ENCODE results near the gene UCKL1. TPM values are rescaled to one million over a fixed set of nuclear protein-coding genes. Genes with fewer than 3 reads are reported as not detected.

The UCKL1 gene
- 29.9 TPM for polyA plus RNA-seq (2013, experiment 1 of 2)
- polyA plus RNA-seq (2013, experiment 2 of 2) = 24.9 TPM

GRCh38 chr20:63955827-63956663, at the start of gene UCKL1:
UCKL1 (minus strand) TSS chr20:63956416; CDS start chr20:63956372, 44 bp downstream.
- peak within 1 kb of the TSS; percentile 74 for H3K27ac ChIP-seq (ENCODE audit: low read depth, low read length)
- under 1% methylated on average over 99 of the region's 105 CpGs for WGBS

GRCh38 chr20:64005394-64005793, 49.2 kb upstream of the UCKL1 start:
- 93% methylated on average over 6 of the region's 6 CpGs for WGBS
- Histone ChIP-seq H3K27ac (ENCODE audit: low read depth, low read length) (no peak overlapping the region), H3K9me3 (ENCODE audit: insufficient read depth, low read depth, low read length) (peaks cover 3% of the 10 kb centered on the region; the same call in 1 of the 2 replicates), H3K36me3 (ENCODE audit: insufficient read depth, low read length) (peaks cover 77% of the 10 kb centered on the region), H3K4me1 (ENCODE audit: insufficient read depth, low read length) (no peaks in the 10 kb centered on the region), H3K4me3 (ENCODE audit: low read length) (no peak overlapping the region), H3K27me3 (ENCODE audit: insufficient read depth, low read length) (no peaks in the 10 kb centered on the region), H3K9ac (ENCODE audit: low read depth, low read length) (no peak overlapping the region)

More at GRCh38 chr20:63955827-63956663, at the start of gene UCKL1:
- H3K36me3 ChIP-seq (ENCODE audit: insufficient read depth, low read length) = peaks cover 11% of the 10 kb centered on the region
- peaks cover 19% of the 10 kb centered on the region; the same call in 1 of the 2 replicates for H3K4me1 ChIP-seq (ENCODE audit: insufficient read depth, low read length)
- no peaks in the 10 kb centered on the region for H3K27me3 ChIP-seq (ENCODE audit: insufficient read depth, low read length)
- peak within 1 kb of the TSS; percentile 92 for H3K4me3 ChIP-seq (ENCODE audit: low read length)
- H3K9me3 ChIP-seq (ENCODE audit: insufficient read depth, low read depth, low read length) = no peaks in the 10 kb centered on the region
- H3K9ac ChIP-seq (ENCODE audit: low read depth, low read length) = peak within 1 kb of the TSS; percentile 96

DNA sequence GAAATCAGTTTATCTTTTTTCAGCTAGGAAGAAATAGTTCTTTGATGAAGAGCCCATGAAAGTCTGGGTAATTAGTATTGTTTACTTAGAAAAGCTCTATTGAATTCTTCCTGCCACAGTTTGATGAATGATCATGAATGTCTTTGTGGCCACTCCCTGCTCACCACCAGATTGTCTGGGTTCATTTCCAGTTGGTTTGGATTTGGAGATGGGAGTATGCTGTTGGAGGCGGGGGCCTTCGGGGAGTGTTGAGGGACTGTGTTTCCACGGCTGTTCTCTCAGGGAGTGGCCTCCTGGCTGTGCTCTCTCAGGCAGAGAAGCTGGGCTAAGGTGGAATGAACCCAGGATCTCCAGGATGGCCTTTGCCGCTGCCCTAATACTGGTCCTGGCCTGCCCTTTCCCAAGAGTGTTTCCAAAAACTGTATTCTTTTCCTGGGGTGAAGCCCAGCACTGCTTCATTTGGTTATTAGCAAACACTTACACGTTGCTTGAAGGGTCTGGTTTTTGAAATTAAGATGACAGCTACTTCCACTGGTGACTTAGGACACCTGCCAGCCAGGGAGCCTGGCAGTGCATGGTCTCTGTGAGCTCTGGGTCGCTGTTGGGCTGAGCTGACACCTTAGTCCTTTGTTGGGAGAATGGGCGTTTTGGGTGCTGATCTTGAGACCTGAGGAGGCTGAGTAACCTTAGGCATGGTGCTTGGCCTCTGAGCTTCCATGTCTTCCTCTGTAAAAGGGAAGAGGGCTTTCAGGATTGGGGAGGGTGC, 47.9 kb upstream of the UCKL1 start:
- Histone ChIP-seq H3K27me3 (ENCODE audit: insufficient read depth, low read length) (no peaks in the 10 kb centered on the region), H3K9me3 (ENCODE audit: insufficient read depth, low read depth, low read length) (peaks cover 3% of the 10 kb centered on the region; the same call in 1 of the 2 replicates), H3K27ac (ENCODE audit: low read depth, low read length) (no peak overlapping the region), H3K4me1 (ENCODE audit: insufficient read depth, low read length) (no peaks in the 10 kb centered on the region), H3K36me3 (ENCODE audit: insufficient read depth, low read length) (peaks cover 80% of the 10 kb centered on the region), H3K4me3 (ENCODE audit: low read length) (no peak overlapping the region), H3K9ac (ENCODE audit: low read depth, low read length) (no peak overlapping the region)
- 96% methylated on average over 7 of the region's 7 CpGs for WGBS

- Histone ChIP-seq H3K4me3 (ENCODE audit: low read length) (no peak overlapping the region), H3K4me1 (ENCODE audit: insufficient read depth, low read length) (no peaks in the 10 kb centered on the region)
- 95% methylated on average over 11 of the region's 11 CpGs for WGBS
These were observed 45.4 kb upstream of the UCKL1 start for GRCh38 chr20:64001607-64002011.

GRCh38 chr20:64000906-64001305, 44.7 kb upstream of the UCKL1 start:
- Histone ChIP-seq H3K27me3 (ENCODE audit: insufficient read depth, low read length) (no peaks in the 10 kb centered on the region), H3K36me3 (ENCODE audit: insufficient read depth, low read length) (peaks cover 82% of the 10 kb centered on the region), H3K27ac (ENCODE audit: low read depth, low read length) (no peak overlapping the region), H3K4me3 (ENCODE audit: low read length) (no peak overlapping the region), H3K9ac (ENCODE audit: low read depth, low read length) (no peak overlapping the region), H3K4me1 (ENCODE audit: insufficient read depth, low read length) (no peaks in the 10 kb centered on the region), H3K9me3 (ENCODE audit: insufficient read depth, low read depth, low read length) (no peaks in the 10 kb centered on the region)
- WGBS = 97% methylated on average over 12 of the region's 12 CpGs

More at GRCh38 chr20:64001607-64002011, 45.4 kb upstream of the UCKL1 start:
- Histone ChIP-seq H3K9me3 (ENCODE audit: insufficient read depth, low read depth, low read length) (no peaks in the 10 kb centered on the region), H3K27me3 (ENCODE audit: insufficient read depth, low read length) (no peaks in the 10 kb centered on the region), H3K36me3 (ENCODE audit: insufficient read depth, low read length) (peaks cover 78% of the 10 kb centered on the region), H3K27ac (ENCODE audit: low read depth, low read length) (no peak overlapping the region), H3K9ac (ENCODE audit: low read depth, low read length) (no peak overlapping the region)

DNA sequence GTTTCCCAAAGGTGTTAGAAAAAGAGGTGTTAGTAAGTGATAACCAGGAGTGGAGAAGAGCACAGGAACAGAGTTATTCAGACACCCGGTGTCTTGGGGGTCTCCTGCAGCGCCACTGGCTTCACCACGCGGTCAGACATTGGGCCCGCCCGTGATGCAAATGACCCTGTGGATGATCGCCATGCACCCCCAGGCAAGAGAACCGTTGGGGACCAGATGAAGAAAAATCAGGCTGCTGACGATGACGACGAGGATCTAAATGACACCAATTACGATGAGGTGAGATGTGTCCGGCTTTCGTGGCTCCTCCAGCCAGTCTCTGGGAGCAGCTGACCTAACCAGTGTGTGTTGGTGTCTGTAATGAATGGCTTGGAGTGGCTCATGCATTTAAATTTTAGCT, 26.7 kb upstream of the UCKL1 start:
- H3K9ac ChIP-seq (ENCODE audit: low read depth, low read length) = no peak overlapping the region
- H3K27me3 ChIP-seq (ENCODE audit: insufficient read depth, low read length) = peaks cover 5% of the 10 kb centered on the region
- H3K4me1 ChIP-seq (ENCODE audit: insufficient read depth, low read length) = peaks cover 3% of the 10 kb centered on the region; the same call in 1 of the 2 replicates
- H3K27ac ChIP-seq (ENCODE audit: low read depth, low read length) = no peak overlapping the region
- WGBS = 94% methylated on average over 14 of the region's 14 CpGs
- no peak overlapping the region for H3K4me3 ChIP-seq (ENCODE audit: low read length)
- no peaks in the 10 kb centered on the region for H3K9me3 ChIP-seq (ENCODE audit: insufficient read depth, low read depth, low read length)
- H3K36me3 ChIP-seq (ENCODE audit: insufficient read depth, low read length) = peaks cover 47% of the 10 kb centered on the region

DNA sequence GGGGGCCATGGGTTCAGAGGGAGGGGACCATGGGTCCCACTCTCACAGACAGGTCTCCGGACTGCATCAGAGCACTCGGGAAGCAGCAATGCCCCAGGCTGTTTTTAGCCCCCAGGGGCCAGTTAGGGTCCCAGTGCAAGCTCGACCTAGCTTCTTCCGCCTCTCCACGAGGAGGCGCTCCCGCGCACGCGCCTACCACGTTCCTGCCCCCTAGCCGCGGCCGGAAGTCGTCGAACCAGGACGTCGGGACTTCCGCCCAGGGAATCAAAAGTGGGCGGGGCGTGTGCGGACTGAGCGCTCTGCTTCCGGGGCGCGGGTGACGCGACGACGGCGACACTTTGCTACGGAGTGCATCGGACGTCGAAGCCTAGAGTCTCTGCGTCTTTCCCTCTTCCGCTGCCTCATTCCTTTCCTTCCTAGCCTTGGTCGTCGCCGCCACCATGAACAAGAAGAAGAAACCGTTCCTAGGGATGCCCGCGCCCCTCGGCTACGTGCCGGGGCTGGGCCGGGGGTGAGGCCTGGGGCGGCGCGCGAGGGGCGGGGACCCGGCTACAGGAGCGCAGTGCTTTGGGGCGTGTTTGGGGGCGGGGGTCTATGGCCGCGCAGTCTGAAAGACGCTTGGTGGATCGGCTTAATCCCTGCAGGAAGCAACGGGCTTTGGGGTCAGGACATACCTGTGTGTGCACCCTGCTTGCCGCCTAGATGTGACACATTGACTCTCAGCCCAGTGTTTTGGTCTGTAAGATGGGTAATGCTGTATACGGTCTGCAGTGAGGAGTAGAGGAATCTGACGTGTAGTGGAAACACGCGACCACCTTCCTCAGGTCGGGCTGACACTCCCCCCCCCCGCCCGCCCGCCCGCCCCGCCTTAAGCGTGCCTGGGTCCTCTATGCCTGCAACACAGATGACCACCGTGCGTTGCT, 24.9 kb upstream of the UCKL1 start, which contains the start of gene PRPF6:
Gene PRPF6, plus strand, starts transcription at position 327 of the 923 bp plus-strand sequence. Its CDS starts 114 bp downstream, at position 441.
- whole genome bisulfite sequencing = under 1% methylated on average over 73 of the region's 75 CpGs
- H3K9ac ChIP-seq (ENCODE audit: low read depth, low read length) = peak within 1 kb of the TSS; percentile 77
- H3K36me3 ChIP-seq (ENCODE audit: insufficient read depth, low read length) = peaks cover 31% of the 10 kb centered on the region
- peaks cover 9% of the 10 kb centered on the region for H3K27me3 ChIP-seq (ENCODE audit: insufficient read depth, low read length)
- peak within 1 kb of the TSS; percentile 82 for H3K27ac ChIP-seq (ENCODE audit: low read depth, low read length)
- H3K9me3 ChIP-seq (ENCODE audit: insufficient read depth, low read depth, low read length) = no peaks in the 10 kb centered on the region
- H3K4me3 ChIP-seq (ENCODE audit: low read length) = peak within 1 kb of the TSS; percentile 93
- H3K4me1 ChIP-seq (ENCODE audit: insufficient read depth, low read length) = peaks cover 3% of the 10 kb centered on the region; the same call in 1 of the 2 replicates

GRCh38 chr20:63980317-63980805, 24.1 kb upstream of the UCKL1 start:
- Histone ChIP-seq H3K4me3 (ENCODE audit: low read length) (peak overlapping the region; percentile 87), H3K4me1 (ENCODE audit: insufficient read depth, low read length) (peaks cover 3% of the 10 kb centered on the region; the same call in 1 of the 2 replicates), H3K27me3 (ENCODE audit: insufficient read depth, low read length) (peaks cover 9% of the 10 kb centered on the region), H3K27ac (ENCODE audit: low read depth, low read length) (no peak overlapping the region), H3K9ac (ENCODE audit: low read depth, low read length) (no peak overlapping the region), H3K36me3 (ENCODE audit: insufficient read depth, low read length) (peaks cover 24% of the 10 kb centered on the region), H3K9me3 (ENCODE audit: insufficient read depth, low read depth, low read length) (no peaks in the 10 kb centered on the region)
- WGBS = 88% methylated on average over 15 of the region's 15 CpGs

- Histone ChIP-seq H3K27ac (ENCODE audit: low read depth, low read length) (peak within 1 kb of the TSS; percentile 52; the same call in 1 of the 2 replicates), H3K36me3 (ENCODE audit: insufficient read depth, low read length) (peaks cover 17% of the 10 kb centered on the region), H3K4me1 (ENCODE audit: insufficient read depth, low read length) (peaks cover 3% of the 10 kb centered on the region; the same call in 1 of the 2 replicates), H3K27me3 (ENCODE audit: insufficient read depth, low read length) (peaks cover 9% of the 10 kb centered on the region), H3K9me3 (ENCODE audit: insufficient read depth, low read depth, low read length) (no peaks in the 10 kb centered on the region), H3K4me3 (ENCODE audit: low read length) (peak within 1 kb of the TSS; percentile 87), H3K9ac (ENCODE audit: low read depth, low read length) (peak within 1 kb of the TSS; percentile 45)
- 4% methylated on average over 52 of the region's 52 CpGs for WGBS
These were observed 23.5 kb upstream of the UCKL1 start, which contains the start of gene SAMD10 for GRCh38 chr20:63979557-63980316. SAMD10 (minus strand) TSS chr20:63979642; CDS start chr20:63979467, 175 bp downstream.
